Activated naive CD4-positive, alpha-beta T cell treated with anti-CD3 and anti-CD28 coated beads, Interleukin-2, amount 50 U/mL, for 72 hours (primary cell): ENCODE data around the gene TMEM271. TPM values are rescaled to one million over a fixed set of nuclear protein-coding genes. Genes with fewer than 3 reads are reported as not detected.

Experiments used
- total RNA-seq, 2 donors: library from RNA; stranded (reverse); gene quantifications; one replicate each; pipeline ENCODE4 v1.2.3, GENCODE V29; 2022

Gene TMEM271
- total RNA-seq, 2 donors from 2014 or later, result not detected

Other genes with a start within 250 kb of the TMEM271 start
- gene ZNF141, start 238.5 kb downstream of the TMEM271 start, total RNA-seq, result 10 to 100 TPM; 24.3 to 37.8 TPM
- 10 to 100 TPM; 37.7 to 39.8 TPM for gene ZNF721, start 77.1 kb downstream of the TMEM271 start, total RNA-seq
- 10 to 100 TPM; 43.3 to 69.4 TPM for gene PIGG, start 77.1 kb downstream of the TMEM271 start, total RNA-seq
- 10 to 100 TPM in 1 of 2 donors, 1 to 10 TPM in 1; 8.4 to 16.6 TPM for gene PDE6B, start 49.3 kb upstream of the TMEM271 start, total RNA-seq
- gene ATP5ME, start 98.0 kb upstream of the TMEM271 start, total RNA-seq, result 100 to 1,000 TPM; 131 to 221 TPM
- gene MYL5, start 98.2 kb upstream of the TMEM271 start, total RNA-seq, result 10 to 100 TPM in 1 of 2 donors, 1 to 10 TPM in 1; 7.4 to 21.8 TPM
- 1 to 10 TPM in 1 of 2 donors, under 1 TPM in 1; 0.59 to 1.3 TPM for gene SLC49A3, start 112.9 kb upstream of the TMEM271 start, total RNA-seq
- 10 to 100 TPM; 23.0 to 25.9 TPM for gene PCGF3, start 129.5 kb upstream of the TMEM271 start, total RNA-seq
- 1 to 10 TPM in 1 of 2 donors, under 1 TPM in 1; 0.11 to 1.9 TPM for gene CPLX1, start 249.8 kb upstream of the TMEM271 start, total RNA-seq